ENCODE data around the gene SLC9A9.

DNA sequence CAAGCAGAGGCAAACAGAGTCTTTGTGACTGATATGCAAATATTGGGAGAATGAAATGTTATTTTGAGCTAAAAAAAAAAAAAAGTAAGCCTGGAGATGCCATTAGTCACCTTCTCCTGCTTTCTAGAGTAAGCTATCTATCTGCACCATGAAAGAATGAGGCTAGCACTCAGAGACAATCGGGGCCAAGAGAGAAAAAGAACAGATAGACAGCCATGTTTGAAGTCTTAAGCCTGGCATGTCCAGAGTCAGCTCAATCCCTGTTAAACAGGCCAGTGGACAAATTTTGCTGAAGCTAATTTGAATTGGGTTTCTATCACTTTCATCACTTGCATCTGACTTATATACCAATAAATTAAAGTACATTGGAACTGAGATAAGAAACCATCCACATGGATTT is 204.4 kb downstream of the SLC9A9 start:
- TF ChIP-seq POLR2AphosphoS5 (IDR thresholded peaks at IDR 0.05), result no peak
- TF ChIP-seq POLR2A (IDR thresholded peaks at IDR 0.05; ENCODE audit: low read depth), result no peak
- TF ChIP-seq, protein P1, sequence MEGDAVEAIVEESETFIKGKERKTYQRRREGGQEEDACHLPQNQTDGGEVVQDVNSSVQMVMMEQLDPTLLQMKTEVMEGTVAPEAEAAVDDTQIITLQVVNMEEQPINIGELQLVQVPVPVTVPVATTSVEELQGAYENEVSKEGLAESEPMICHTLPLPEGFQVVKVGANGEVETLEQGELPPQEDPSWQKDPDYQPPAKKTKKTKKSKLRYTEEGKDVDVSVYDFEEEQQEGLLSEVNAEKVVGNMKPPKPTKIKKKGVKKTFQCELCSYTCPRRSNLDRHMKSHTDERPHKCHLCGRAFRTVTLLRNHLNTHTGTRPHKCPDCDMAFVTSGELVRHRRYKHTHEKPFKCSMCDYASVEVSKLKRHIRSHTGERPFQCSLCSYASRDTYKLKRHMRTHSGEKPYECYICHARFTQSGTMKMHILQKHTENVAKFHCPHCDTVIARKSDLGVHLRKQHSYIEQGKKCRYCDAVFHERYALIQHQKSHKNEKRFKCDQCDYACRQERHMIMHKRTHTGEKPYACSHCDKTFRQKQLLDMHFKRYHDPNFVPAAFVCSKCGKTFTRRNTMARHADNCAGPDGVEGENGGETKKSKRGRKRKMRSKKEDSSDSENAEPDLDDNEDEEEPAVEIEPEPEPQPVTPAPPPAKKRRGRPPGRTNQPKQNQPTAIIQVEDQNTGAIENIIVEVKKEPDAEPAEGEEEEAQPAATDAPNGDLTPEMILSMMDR (IDR thresholded peaks at IDR 0.05), result no peak
- TF ChIP-seq EP300 (IDR thresholded peaks at IDR 0.05), result no peak

Data from esophagus muscularis mucosa (tissue), 4 donors.